Fibroblast of mammary gland (primary cell): ENCODE data around the gene RPRD2.

Source experiments
- DNase-seq: peaks from one replicate; pipeline ENCODE4 v3.0.0-alpha.2; 2010; ENCODE audit warnings: low read depth
- H3K4me3 ChIP-seq: 2 replicates; pipeline ENCODE4 v1.5.1; 2011; ENCODE audit warnings: low read depth, mild to moderate bottlenecking, low read length, moderate library complexity; ENCODE audit not compliant: control insufficient read depth
- CTCF ChIP-seq: conservative IDR thresholded peaks from 2 replicates; pipeline ENCODE4 v1.5.1; 2011; ENCODE audit warnings: low read depth, low read length, inconsistent platforms; ENCODE audit not compliant: control insufficient read depth, insufficient read depth

The RPRD2 gene

DNA sequence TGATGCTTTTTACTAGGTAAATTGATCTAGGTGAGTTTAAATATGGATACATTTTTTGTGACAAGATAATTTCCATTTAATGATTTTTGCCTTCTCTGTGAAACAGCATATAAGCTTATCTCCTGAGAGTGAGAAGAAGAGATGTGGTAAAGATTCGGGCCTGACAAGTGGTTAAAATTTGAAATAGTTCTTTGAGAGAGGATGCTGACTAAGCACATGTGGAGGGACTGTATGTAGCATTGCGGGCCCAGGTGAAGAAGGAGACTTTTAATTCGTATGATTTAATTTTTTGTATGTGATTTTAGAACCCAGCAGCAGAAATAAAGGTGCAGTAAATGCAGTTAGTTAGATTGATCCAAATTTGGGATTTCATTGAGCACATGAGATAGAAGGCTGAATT is 51.9 kb downstream of the RPRD2 start:
- no peak for TF ChIP-seq CTCF
- no peak for DNase-seq
- H3K4me3 ChIP-seq = no peak overlapping the region

GRCh38 chr1:150420560-150421265 is 56.8 kb downstream of the RPRD2 start:
- no peak overlapping the region for H3K4me3 ChIP-seq
- TF ChIP-seq CTCF = no peak
- peak; percentile 36 for DNase-seq

- H3K4me3 ChIP-seq = no peak overlapping the region
- no peak for DNase-seq
- TF ChIP-seq CTCF = no peak
These were observed 58.6 kb downstream of the RPRD2 start for GRCh38 chr1:150422541-150422940.

DNA sequence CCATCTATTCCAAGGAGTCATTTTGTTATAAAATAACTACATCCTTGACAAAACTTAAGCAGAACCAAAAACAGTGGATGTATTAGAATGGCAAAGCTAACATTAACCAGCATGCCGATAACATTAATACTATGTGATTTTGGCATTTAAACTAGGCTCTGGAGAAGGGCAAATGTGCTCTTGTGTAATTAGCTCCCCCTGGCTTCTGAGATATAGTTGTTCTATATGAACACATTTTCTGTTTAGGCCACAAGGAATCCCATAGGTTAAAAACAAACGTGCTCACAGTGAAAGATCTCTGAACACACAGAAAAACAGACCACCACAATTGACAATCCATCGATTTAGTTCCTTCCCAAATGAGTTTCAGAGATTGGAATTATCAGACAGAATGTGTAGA is 65.9 kb downstream of the RPRD2 start:
- peak; percentile 36 for DNase-seq
- peak; percentile 29 for TF ChIP-seq CTCF

DNA sequence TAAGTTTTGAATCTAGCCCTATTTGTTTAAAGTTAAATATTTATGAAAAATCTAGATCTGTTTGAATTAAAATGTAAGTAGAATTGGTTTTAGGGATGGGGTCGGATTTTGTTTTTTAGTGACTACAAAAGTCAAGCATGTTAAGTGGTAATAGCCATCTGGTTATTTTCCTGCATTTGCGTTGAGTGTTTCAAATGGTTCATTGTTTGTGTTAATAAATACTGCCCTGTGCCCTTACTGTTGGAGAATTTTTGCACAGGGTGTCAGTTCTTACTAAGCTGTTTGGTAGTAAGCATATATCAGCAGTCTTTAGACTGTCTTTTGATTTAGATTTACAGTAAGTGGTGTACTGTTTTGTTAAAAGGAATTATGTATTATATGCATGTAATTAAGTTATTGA is 77.2 kb downstream of the RPRD2 start:
- no peak overlapping the region for H3K4me3 ChIP-seq
- no peak for DNase-seq
- TF ChIP-seq CTCF = no peak

More for the DNA sequence above, 65.9 kb downstream of the RPRD2 start:
- no peak overlapping the region for H3K4me3 ChIP-seq

DNA sequence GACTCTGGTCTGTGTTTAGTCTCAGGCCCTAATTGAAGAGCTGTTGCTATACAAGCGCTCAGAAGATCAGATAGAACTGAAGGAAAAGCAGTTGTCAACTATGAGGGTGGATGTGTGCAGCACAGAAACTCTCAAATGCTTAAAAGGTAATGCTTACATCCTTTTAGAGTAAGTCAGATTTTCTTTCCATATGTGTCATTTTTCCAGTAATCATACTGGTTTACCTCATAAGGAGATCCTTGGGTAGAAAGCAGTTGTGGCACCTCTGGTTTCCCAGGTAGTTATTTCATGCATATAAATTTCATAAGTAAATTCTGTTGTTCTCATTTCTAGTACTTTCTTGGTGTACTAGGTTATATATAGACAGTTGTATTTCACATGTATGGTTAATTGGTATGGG is 80.3 kb downstream of the RPRD2 start:
- no peak overlapping the region for H3K4me3 ChIP-seq
- DNase-seq = no peak
- no peak for TF ChIP-seq CTCF

DNA sequence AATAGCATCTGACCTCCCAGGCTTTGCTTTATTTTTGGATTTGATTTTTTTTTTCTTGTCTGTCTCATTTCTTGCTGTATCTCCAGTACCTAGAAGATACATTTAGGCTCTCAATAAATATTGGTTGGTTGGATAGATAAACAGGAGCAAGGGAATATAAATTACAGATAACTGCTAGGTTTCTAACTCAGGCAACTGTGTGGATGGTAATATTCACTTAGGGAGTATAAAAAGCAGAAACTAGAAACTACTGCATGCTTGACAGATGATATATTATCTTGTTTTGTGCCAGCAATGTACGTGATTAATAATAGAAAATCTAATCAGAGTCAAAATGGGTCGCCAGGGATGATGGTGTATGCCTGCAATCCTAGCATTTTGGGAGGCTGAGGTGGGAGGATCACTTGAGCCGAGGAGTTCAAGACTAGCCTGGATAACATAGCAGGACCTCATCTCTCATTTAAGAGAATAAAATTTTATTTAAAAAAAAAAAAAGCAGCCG is 92.2 kb downstream of the RPRD2 start:
- DNase-seq = no peak
- TF ChIP-seq CTCF = no peak
- no peak overlapping the region for H3K4me3 ChIP-seq
